ENCODE measurements around the gene ANKZF1. TPM values are rescaled to one million over a fixed set of nuclear protein-coding genes. Genes with fewer than 3 reads are reported as not detected.

Gene ANKZF1
- total RNA-seq, 2 experiments from 2014 or later, result 109 TPM

- CTCF ChIA-PET, result interaction anchor here (0.6 to 5.9 kb wide), 3 partner anchors 14 to 73 kb away, joined by 3 to 76 read pairs (median 3); no protein-coding TSS in a partner anchor
- POLR2A ChIA-PET, result interaction anchor here (5.4 kb wide), 1 partner anchor 27 kb away, joined by 57 read pairs; the partner anchor contains the start of genes TUBA4A and TUBA4B
Measured at GRCh38 chr2:219280651-219281050, 51.0 kb downstream of the ANKZF1 start.

GRCh38 chr2:219281588-219281987, 52.0 kb downstream of the ANKZF1 start:
- POLR2A ChIA-PET, result no interaction called here
- CTCF ChIA-PET, result interaction anchor here (1.0 to 4.3 kb wide), 2 partner anchors 12 to 72 kb away, joined by 3 to 36 read pairs; no protein-coding TSS in a partner anchor

- ChIA-PET CTCF (interaction anchor here (4.3 kb wide), 1 partner anchor 11 kb away, joined by 36 read pairs; no protein-coding TSS in a partner anchor), POLR2A (no interaction called here)
Measured at GRCh38 chr2:219282375-219282774, 52.8 kb downstream of the ANKZF1 start.

GRCh38 chr2:219282943-219283581, 53.5 kb downstream of the ANKZF1 start:
- POLR2A ChIA-PET, result no interaction called here
- CTCF ChIA-PET, result interaction anchor here (4.3 kb wide), 1 partner anchor 11 kb away, joined by 36 read pairs; no protein-coding TSS in a partner anchor

- POLR2A ChIA-PET, result no interaction called here
Measured at GRCh38 chr2:219284501-219285372, 55.1 kb downstream of the ANKZF1 start.

GRCh38 chr2:219285373-219285735, 55.7 kb downstream of the ANKZF1 start:
- CTCF ChIA-PET, result interaction anchor here (4.3 kb wide), 1 partner anchor 8 kb away, joined by 36 read pairs; no protein-coding TSS in a partner anchor
- POLR2A ChIA-PET, result no interaction called here

More at GRCh38 chr2:219284501-219285372, 55.1 kb downstream of the ANKZF1 start:
- CTCF ChIA-PET, result interaction anchor here (0.5 to 4.3 kb wide), 2 partner anchors 9 to 713 kb away, joined by 3 to 36 read pairs; no protein-coding TSS in a partner anchor

- ChIA-PET CTCF (interaction anchor here (1.2 to 1.4 kb wide), 2 partner anchors 8 to 9 kb away, joined by 5 read pairs; no protein-coding TSS in a partner anchor), POLR2A (interaction anchor here (0.9 kb wide), 1 partner anchor 9 kb away, joined by 3 read pairs; no protein-coding TSS in a partner anchor)
Measured at GRCh38 chr2:219285894-219286425, 56.4 kb downstream of the ANKZF1 start.

Other genes with a start within 250 kb of the ANKZF1 start
- not detected for gene FEV, start 244.6 kb upstream of the ANKZF1 start, total RNA-seq
- gene CRYBA2, start 236.4 kb upstream of the ANKZF1 start, total RNA-seq, result not detected
- gene CFAP65, start 188.3 kb upstream of the ANKZF1 start, total RNA-seq, result not detected
- not detected for gene IHH, start 168.9 kb upstream of the ANKZF1 start, total RNA-seq
- gene NHEJ1, start 69.0 kb upstream of the ANKZF1 start, total RNA-seq, result 10 to 100 TPM; 20.0 to 20.9 TPM
- 1 to 10 TPM; 1.8 to 2.9 TPM for gene SLC23A3, start 59.8 kb upstream of the ANKZF1 start, total RNA-seq
- 10 to 100 TPM; 53.8 to 58.2 TPM for gene CNPPD1, start 52.9 kb upstream of the ANKZF1 start, total RNA-seq
- gene RETREG2, start 51.5 kb upstream of the ANKZF1 start, total RNA-seq, result 10 to 100 TPM; 68.3 to 69.1 TPM
- gene ZFAND2B, start 23.0 kb upstream of the ANKZF1 start, total RNA-seq, result 10 to 100 TPM; 29.3 to 33.3 TPM
- 10 to 100 TPM; 20.8 to 25.6 TPM for gene ABCB6, start 10.8 kb upstream of the ANKZF1 start, total RNA-seq
- gene ATG9A, start 170 bp upstream of the ANKZF1 start, total RNA-seq, result 10 to 100 TPM; 55.9 to 57.4 TPM
- gene GLB1L, start 15.6 kb downstream of the ANKZF1 start, total RNA-seq, result 1 to 10 TPM; 3.8 to 4.2 TPM
- 10 to 100 TPM; 34.4 to 35.8 TPM for gene STK16, start 15.7 kb downstream of the ANKZF1 start, total RNA-seq
- not detected for gene TUBA4B, start 23.4 kb downstream of the ANKZF1 start, total RNA-seq
- 100 to 1,000 TPM; 221 TPM for gene TUBA4A, start 24.1 kb downstream of the ANKZF1 start, total RNA-seq
- gene DNAJB2, start 49.6 kb downstream of the ANKZF1 start, total RNA-seq, result 10 to 100 TPM; 50.2 to 53.5 TPM
- gene PTPRN, start 79.6 kb downstream of the ANKZF1 start, total RNA-seq, result under 1 TPM; 0.04 to 0.42 TPM
- gene RESP18, start 102.9 kb downstream of the ANKZF1 start, total RNA-seq, result not detected
- 100 to 1,000 TPM; 110 to 115 TPM for gene DNPEP, start 158.1 kb downstream of the ANKZF1 start, total RNA-seq
- gene DES, start 188.6 kb downstream of the ANKZF1 start, total RNA-seq, result not detected
- gene SPEG, start 205.0 kb downstream of the ANKZF1 start, total RNA-seq, result under 1 TPM; 0.78 to 0.95 TPM